ENCODE data around the gene ZNF654.

DNA sequence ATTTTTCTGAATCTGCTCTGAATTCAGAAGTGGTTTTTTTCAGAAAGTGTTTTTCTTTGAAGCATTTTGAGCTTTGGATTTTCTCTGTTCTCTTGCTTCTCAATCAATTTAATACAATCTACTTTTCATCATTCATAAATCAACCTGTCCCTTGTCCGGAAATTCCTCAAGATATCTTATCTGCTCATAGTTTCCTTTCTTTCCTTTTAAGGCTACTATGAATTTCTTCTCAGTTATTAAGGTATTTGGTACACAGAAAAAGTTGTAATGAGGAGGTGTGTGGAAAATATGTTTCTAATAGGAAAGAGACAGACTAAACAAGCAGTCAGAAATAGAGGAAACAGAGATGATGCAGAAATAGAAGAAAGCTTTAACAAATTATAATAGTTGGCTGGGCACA lies 14.6 kb upstream of the ZNF654 start:
- TF ChIP-seq, protein P1, sequence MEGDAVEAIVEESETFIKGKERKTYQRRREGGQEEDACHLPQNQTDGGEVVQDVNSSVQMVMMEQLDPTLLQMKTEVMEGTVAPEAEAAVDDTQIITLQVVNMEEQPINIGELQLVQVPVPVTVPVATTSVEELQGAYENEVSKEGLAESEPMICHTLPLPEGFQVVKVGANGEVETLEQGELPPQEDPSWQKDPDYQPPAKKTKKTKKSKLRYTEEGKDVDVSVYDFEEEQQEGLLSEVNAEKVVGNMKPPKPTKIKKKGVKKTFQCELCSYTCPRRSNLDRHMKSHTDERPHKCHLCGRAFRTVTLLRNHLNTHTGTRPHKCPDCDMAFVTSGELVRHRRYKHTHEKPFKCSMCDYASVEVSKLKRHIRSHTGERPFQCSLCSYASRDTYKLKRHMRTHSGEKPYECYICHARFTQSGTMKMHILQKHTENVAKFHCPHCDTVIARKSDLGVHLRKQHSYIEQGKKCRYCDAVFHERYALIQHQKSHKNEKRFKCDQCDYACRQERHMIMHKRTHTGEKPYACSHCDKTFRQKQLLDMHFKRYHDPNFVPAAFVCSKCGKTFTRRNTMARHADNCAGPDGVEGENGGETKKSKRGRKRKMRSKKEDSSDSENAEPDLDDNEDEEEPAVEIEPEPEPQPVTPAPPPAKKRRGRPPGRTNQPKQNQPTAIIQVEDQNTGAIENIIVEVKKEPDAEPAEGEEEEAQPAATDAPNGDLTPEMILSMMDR (conservative IDR thresholded peaks at IDR 0.05; ENCODE audit: low read depth, low read length), result no peak
- TF ChIP-seq EZH2 (IDR thresholded peaks at IDR 0.05; ENCODE audit: borderline replicate concordance, low read depth, low read length, poor library complexity, severe bottlenecking), result no peak

All from A673 (cell line).